HTERT RPE-1 (cell line): Measurements from ENCODE around the gene NSD2.
"Not testable (repeated sequence)": the region's sequence is repeated elsewhere in the genome, so short reads cannot be mapped to it uniquely, and the experiment has no call there.

Source experiments
- in situ Hi-C: fragments of 300-500 bp; cut with MboI; formaldehyde crosslinking; loops from 4 replicates; pipeline ENCODE4 v1.14.3; 2020; ENCODE audit warnings: low sequenced_read_pairs

Gene NSD2

DNA sequence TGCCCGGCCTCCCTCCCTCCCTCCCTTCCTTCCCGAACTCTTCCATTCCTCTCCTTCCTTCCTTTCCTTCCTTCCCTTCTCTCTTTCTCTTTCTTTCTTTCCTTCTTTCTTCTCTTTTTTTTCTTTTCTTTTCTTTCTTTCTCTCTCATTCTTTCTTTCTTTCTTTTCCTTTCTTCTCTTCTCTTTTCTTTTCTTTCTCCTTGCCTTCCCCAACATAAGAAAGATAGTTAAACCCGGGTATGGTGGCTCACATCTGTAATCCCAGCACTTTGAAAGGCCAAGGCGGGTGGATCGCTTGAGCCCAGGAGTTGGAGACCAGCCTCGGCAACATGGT is 25.4 kb downstream of the NSD2 start:
- in situ Hi-C loops: no loop called here

DNA sequence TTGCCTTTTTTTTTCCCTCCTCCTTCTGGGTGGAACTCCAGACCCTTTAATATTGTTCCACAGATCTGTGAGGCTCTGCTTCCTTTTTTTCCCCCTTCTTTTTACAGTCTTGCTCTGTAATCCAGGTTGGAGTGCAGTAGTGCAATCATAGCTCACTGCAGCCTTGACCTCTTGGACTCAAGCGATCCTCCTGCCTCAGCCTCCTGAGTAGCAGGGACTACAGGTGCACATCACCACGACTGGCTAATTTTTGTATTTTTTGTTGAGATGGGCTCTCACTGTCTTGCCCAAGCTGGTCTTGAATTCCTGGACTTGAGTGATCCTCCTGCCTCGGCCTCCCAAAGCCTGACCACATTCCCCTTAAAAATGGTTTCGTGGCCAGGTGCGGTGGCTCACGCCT is 26.8 kb downstream of the NSD2 start:
- in situ Hi-C loops: no loop called here

DNA sequence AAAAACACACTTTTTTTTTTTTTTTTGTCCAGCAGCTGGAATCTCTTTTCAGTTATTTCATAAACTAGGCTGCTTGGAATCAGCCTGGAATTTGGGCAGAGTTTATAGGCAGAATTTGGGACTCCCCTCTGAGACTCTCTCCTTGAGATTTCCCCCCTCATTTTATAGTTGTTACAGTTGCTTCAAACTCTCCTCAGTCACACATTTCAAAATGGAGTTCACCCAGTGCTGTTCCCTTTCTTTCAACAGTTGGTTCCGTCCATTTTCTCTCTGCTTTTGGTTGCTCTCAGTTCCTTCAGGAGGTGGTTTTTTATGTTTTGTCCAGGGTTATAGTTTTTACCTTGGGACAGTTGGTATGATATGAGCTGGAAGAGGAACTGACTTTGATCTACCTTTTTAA is 27.5 kb downstream of the NSD2 start:
- in situ Hi-C loops: no loop called here

DNA sequence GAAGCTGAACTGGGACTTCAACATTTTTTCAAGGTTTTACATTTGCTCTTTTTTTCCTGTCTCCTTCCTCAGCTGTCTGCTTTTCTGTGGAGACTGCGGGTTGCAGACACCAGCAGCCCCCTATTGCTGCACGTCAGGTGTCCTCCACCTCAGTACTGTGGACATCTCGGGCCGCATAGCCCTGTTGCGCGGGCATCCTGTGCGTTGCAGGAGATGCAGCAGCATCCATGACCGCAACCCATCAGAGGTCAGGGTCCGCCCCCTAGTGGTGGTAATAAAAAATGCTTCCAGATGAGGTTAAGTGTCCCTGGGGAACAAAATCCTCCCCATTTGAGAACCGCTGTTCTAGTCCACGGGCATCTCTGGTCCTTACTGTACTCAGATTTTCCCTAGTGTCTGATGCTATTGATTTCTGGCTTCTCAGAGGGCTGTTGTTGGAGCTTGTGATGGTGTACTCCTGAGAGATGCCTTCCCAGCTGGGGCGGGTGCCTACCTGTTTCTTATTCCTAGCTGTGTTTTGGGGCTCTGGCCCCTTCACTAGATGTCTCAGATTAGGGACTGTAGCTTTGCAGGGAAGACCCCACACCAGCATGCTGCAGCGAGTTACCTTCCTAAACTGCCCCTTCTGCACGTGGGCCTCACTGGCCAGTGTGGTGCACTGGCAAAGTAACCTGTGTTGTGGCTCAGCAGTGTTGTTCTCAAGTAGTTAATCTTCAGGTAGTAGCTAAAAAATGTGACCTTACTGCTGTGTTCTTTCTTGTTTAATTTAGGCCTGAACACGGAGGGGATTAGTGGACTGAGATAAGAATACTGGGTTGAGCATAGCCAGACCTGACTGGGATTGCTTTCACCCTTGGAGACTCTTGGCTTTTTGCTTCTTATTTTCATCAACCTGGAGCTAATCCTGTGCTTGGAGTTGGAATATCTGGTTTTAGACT is 28.2 kb downstream of the NSD2 start:
- in situ Hi-C loops: no loop called here

DNA sequence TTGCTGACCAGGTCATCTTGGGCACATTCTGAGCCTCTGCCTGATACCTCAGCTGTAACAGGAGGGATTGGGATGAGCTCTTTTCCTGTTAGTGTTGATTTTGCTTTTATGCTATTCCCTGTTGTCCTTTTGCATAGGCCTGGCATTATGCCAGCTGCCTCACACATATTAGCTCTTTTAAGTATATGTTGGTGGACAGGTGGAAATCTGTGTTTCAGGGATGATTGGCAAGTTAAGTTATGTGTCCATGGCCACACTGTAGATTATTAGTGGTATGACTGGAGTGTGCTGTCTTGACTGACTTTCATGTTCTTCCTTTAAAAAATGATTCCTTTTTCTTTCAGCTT is 28.9 kb downstream of the NSD2 start:
- in situ Hi-C loops: no loop called here

DNA sequence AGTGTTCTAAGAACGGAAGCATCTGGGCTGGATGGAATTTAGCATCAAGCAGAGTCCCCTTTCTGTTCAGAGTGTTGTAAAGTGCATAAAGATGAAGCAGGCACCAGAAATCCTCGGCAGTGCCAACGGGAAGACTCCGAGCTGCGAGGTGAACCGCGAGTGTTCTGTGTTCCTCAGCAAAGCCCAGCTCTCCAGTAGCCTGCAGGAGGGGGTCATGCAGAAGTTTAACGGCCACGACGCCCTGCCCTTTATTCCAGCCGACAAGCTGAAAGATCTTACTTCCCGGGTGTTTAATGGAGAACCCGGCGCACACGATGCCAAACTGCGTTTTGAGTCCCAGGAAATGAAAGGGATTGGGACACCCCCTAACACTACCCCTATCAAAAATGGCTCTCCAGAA is 29.4 kb downstream of the NSD2 start:
- in situ Hi-C loops: no loop called here

DNA sequence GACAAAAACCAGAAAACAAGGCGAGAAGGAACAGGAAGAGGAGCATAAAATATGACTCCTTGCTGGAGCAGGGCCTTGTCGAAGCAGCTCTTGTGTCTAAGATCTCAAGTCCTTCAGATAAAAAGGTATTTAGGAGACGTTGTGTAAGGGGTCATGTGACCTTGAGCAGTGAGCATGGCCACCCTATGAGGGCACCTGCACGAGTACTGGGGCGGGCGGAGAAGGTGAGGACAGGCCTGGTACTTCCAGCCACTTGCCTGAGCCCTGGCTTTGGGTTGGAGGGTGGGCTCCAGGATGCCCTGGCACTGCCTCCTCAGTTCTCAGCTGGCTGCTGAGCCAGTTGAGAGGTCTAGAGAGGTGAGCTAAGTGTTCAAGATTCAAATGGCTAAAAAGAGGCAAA is 29.9 kb downstream of the NSD2 start:
- in situ Hi-C loops: no loop called here

DNA sequence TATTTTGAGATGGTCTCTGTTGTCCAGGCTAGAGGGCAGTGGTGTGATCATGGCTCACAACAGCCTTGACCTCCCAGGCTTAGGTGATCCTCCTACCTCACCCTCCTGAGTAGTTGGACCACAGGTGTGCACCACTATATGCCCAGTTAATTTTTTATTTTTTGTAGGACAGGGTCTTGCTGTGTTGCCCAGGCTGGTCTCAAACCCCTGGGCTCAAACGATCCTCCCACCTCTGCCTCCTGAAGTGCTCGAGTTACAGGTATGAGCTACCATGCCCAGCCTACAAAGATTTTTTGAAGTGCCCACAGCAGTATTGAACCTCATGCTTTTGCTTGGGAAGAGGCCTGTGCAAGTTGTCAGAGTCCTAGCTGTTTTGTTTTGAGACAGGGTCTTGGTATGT is 31.1 kb downstream of the NSD2 start:
- in situ Hi-C loops: no loop called here

DNA sequence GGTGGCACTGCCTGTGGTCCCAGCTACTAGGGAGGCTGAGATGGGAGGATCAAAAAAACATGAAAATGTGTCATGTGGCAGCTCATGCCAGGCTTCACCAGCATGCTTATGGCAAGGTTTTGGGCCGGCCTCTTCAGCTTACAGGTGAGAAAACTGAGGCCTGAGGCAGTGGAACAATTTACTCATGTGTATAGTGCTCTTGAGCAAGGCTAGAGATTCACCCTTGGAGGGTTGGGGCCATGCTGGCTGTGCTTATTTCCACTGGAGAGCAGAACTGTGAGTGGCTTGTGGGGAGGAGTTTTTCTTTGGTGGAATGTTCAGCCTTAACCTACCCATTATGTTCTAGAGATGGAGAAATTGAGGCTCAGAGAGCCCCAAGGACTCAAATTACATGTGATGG is 31.8 kb downstream of the NSD2 start:
- in situ Hi-C loops: no loop called here

DNA sequence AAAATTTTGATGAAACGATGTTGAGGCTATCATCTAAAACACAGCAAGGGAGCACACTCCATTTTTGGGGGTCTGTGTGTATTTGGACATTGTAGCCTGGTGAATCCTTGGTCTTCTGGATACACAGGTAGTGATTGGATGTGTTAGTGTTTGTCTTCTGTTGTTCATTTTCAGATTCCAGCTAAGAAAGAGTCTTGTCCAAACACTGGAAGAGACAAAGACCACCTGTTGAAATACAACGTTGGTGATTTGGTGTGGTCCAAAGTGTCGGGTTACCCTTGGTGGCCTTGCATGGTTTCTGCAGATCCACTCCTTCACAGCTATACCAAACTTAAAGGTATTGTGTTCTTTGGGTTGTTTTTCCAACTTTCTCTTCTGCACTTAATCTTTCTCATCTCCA is 32.8 kb downstream of the NSD2 start:
- in situ Hi-C loops: no loop called here

DNA sequence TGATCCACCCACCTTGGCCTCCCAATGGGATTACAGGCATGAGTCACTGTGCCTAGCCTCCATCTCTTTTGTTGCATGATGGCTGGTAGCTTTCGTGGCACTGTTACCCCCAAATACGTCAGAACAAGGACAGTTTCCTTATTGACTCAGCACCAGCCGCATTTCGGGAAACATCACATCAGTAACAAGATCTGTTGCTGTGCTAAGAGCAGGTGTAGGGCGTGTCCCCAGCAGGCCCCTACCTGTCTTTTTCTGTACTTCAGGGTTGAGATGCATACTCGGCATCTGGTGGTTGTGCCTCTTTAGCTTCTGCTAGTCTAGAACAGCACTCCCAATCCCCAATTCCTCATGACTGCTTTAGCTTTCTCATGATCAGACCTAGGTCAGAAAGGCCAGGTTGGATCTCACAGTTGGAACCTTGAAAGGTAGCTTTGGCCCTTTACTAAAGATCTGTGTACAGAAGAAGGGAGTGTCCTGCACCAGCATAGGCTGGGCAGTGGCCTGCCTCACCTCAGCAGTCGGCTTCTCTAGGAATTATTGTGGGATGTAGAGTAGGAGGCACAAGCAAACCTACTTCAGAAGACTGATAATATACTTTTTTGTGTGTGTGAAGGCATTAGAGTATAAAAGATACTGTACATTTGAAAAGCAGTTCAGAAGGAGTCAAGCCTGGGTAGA is 36.8 kb downstream of the NSD2 start:
- in situ Hi-C loops: no loop called here

DNA sequence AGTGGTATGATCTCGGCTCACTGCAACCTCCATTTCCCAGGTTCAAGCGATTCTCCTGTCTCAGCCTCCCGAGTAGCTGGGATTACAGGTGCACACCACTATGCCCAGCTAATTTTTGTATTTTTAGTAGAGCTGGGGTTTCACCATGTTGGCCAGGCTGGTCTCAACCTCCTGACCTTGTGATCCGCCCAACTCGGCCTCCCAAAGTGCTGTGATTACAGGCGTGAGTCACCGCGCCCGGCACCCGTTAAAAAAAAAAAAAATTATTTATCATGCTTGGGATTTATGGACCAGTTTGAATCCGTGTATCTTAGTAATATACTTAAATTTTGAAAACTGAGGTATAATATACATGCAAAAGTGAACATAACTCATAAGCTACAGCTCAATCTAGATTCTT is 38.5 kb downstream of the NSD2 start:
- in situ Hi-C loops: not testable (repeated sequence)

DNA sequence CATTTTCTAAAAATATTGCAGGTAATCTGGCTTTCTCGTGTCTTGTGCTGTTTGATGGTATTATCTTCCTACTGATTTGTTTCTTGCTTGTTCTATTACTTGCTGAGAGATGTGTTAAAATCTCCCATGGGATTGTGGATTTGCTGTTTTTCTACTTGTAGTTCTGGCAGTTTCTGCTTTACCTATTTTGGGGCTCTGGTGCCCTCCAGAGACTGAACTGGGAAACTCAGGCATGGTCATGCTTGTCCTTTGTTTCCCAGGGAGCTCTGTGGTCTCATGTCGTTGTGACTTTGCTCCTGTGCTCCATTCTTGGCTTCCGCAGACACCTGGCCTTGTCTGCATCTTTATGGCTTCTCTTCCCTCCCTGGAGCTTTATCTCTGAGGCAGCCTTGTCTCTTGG is 39.5 kb downstream of the NSD2 start:
- in situ Hi-C loops: no loop called here

DNA sequence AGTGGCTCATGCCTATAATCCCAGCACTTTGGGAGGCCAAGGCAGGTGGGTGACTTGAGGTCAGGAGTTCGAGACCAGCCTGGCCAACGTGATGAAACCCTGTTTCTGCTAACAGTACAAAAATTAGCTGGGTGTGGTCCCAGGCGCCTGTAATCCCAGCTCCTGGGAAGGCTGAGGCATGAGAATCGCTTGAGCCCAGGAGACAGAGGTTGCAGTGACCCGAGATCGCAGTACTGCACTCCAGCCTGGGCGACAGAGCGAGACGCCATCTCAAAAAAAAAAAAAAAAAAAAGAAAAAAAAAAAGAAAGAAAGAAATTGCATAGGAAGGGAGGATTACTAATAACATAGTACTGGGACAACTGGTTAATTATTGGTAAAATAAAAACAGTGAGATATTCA is 40.1 kb downstream of the NSD2 start:
- in situ Hi-C loops: not testable (repeated sequence)

DNA sequence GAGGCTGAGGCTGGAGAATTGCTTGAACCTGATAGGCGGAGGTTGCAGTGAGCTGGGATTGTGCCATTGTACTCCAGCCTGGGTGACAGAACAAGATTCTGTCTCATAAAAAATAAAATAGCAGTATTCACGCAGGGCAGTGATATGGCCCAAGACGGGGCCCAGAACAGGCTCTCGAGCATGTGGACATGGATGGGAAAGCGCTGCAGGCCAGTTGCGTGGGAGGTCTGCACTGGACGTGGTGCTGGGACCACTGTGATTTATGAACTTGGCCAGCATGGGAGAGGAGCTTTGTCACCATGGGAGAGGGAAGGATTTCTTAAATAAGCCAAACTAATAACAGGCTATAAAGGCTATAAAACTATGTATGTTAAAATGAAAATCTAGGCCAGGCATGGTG is 51.6 kb downstream of the NSD2 start:
- in situ Hi-C loops: no loop called here

DNA sequence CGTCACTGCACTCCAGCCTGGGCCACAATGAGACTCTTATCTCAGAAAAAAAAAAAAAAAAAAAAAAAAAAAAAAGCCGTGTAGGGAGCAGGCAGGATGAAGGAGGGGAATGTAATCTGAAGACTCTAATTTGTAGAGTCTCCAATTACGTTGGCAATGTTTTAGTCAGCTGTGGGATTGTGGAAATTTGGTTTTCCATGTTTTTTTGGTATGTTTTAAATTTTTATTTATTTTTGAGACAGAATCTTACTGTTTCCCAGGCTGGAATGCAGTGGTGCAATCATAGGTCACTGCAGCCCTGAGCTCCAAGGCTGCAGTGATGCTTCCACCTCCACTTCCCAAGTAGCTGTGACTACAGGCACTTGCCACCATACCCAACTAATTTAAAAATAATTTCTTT is 56.5 kb downstream of the NSD2 start:
- in situ Hi-C loops: no loop called here

DNA sequence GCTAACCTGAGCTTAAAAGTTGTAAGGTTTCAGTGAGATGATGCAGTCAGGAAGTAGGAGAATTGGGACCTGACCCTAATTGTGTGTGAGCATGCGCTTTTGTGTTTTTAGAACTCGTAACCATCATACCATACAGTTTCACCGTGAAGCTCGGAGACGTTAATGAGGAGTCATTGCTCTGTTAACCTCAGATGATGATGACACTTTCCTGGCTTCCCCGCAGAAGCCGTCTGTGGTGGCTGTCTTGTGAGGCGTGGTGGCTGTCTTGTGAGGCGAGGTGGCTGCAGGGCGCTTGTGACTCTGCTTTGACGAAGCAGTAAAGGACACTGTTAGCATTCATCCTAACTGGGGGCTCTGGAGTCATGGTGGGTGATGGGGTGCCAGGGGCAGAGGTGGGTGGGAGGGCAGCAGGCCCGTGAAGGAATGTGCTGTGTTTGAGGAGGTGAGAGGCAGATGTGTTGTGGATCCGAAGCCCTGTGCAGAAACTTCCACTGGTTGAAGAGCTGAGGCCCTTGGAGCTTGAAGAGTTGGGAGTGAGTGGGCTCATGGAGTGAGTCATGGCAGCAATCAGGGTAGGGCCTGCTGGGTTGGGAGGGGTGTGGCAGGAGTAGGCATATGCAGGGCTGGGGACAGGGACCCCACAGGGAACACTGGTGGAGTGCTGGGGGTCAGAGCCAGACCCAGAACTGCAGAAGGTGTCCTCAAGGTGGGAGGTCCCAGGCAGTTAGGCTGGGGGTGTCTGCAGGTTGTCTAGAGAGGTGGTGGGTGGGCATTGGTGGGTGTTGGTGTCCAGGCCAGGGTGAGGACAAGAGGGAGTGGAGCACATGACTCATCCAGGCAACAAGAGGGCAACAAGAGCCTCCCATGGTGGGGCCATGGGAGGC is 57.4 kb downstream of the NSD2 start:
- in situ Hi-C loops: no loop called here

DNA sequence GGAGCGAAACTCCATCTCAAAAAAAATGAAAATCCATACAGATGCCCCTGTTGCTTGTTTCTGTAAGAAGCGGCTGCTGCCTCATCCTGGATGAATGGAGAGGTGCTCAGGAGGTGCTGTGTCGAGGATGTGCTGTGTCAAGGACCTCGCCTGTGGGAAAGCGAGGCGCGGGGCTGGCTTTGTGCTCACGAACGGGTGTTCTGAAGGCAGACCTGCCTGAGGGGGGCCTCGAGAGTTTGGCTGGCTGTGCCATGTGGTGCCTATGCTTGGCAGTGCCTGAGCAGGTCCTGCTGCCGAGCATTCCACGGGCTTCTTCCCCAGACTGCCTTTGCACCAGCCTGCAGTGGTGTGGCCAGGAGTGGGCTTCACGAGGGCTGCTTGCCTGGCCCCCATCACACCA is 61.5 kb downstream of the NSD2 start:
- in situ Hi-C loops: no loop called here

DNA sequence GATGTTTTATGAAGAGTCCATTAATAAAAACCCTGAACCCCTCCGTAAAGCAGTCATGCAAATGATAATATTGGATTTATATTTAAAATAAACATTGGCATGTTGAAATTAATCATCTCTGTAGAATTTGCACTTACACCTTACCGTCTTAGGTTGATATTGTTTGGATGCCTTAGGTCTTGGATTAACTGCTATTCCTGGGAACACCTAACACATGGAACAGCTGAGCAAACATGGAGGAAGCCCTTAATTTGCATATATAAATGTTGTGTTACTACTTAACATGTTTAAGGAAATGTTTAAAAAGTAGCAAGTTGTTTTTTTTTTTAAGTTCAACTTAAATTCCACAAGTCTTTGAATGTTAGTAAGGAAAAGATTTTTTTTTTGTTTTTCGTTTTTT is 62.5 kb downstream of the NSD2 start:
- in situ Hi-C loops: no loop called here

DNA sequence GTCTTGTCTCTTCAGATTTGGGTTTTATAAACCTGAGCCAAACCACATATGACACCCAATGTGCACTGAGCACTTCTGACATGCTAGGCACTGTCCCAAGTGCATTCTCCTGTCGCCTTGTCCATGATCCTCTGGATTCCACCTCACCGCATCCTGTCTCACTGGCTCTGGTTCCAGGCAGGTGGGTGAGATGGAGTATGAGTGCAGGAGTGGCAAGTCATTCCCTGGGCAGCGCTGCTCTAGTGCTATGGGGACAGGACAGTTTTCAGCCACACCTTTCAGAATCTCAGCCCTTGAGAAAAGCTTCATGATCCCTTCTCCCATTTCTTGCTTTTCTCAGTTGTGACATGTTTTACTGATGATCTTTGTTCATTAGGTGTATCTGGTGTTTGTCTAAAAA is 66.4 kb downstream of the NSD2 start:
- in situ Hi-C loops: no loop called here

DNA sequence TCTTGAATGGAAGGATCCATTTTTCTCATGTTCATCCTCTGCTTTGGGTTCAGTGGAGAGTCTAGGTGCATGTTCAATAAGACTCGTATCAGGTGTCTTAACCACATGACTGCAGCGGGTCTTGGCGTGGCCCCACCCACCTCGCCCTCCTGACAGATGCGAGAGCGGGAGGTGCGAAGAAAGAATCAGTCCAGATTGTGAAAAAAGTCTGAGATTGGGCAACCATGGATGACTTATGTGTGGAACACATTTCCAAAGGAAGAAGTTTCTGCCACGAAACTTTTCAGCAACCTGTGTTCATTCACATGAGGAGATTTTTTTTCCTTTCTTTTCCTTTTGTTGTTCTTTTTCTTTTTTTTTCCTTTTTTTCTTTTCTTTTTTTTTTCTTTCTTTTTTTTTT is 66.8 kb downstream of the NSD2 start:
- in situ Hi-C loops: no loop called here
